HepG2 (cell line): ENCODE data around the gene CCT6A. TPM values are rescaled to one million over a fixed set of nuclear protein-coding genes. Genes with fewer than 3 reads are reported as not detected.
A peak's percentile ranks its signal among the peaks of the same experiment; 100 is the strongest.

Experiments used
- FOXP1 ChIP-seq, 2 experiments: fragments of 450-650 bp in 1 of 2; IDR thresholded peaks; 2 replicates each; pipeline ENCODE4 v1.6.1; 2017 to 2018; ENCODE audit warnings: antibody characterized with exemption in 1 of 2
- HHEX ChIP-seq: IDR thresholded peaks from 2 replicates; pipeline ENCODE4 v1.6.1; 2016; ENCODE audit warnings: control low read depth
- IRX3 ChIP-seq: sonication (generic); formaldehyde crosslinking; IDR thresholded peaks from 2 replicates; pipeline ENCODE4 v1.8.1; 2023; ENCODE audit warnings: mild to moderate bottlenecking, low read depth, missing genetic modification reagents, borderline replicate concordance
- MED13 ChIP-seq: sonication (generic); formaldehyde crosslinking; IDR thresholded peaks from 2 replicates; pipeline ENCODE4 v1.5.0; 2020; ENCODE audit warnings: missing genetic modification reagents
- NR3C1 ChIP-seq: sonication (generic); formaldehyde crosslinking; IDR thresholded peaks from 2 replicates; pipeline ENCODE4 v1.4.0; 2020; ENCODE audit warnings: missing genetic modification reagents
- REPIN1 ChIP-seq: sonication (generic); formaldehyde crosslinking; IDR thresholded peaks from 2 replicates; pipeline ENCODE4 v1.8.0; 2022; ENCODE audit warnings: missing genetic modification reagents, low read depth, mild to moderate bottlenecking, borderline replicate concordance
- SMARCE1 ChIP-seq: fragments of 450-650 bp; IDR thresholded peaks from 2 replicates; pipeline ENCODE4 v1.6.1; 2017; ENCODE audit warnings: borderline replicate concordance
- SP5 ChIP-seq: IDR thresholded peaks from 2 replicates; pipeline ENCODE4 v1.6.1; 2016; ENCODE audit warnings: low read depth, borderline replicate concordance
- ZNF232 ChIP-seq: sonication (generic); formaldehyde crosslinking; IDR thresholded peaks from 2 replicates; pipeline ENCODE4 v1.4.0; 2020; ENCODE audit warnings: missing genetic modification reagents, borderline replicate concordance
- ZNF296 ChIP-seq: sonication (generic); formaldehyde crosslinking; conservative IDR thresholded peaks from 2 replicates; pipeline ENCODE4 v1.5.0; 2020; ENCODE audit warnings: mild to moderate bottlenecking, missing genetic modification reagents
- ZNF326 ChIP-seq: sonication (generic); formaldehyde crosslinking; IDR thresholded peaks from 2 replicates; pipeline ENCODE4 v1.4.0; 2020; ENCODE audit warnings: missing genetic modification reagents, borderline replicate concordance
- ZNF605 ChIP-seq: sonication (generic); formaldehyde crosslinking; IDR thresholded peaks from 2 replicates; pipeline ENCODE4 v1.8.0; 2022; ENCODE audit warnings: mild to moderate bottlenecking, missing genetic modification reagents
- ZNF83 ChIP-seq: sonication (generic); formaldehyde crosslinking; IDR thresholded peaks from 2 replicates; pipeline ENCODE4 v1.4.0; 2020; ENCODE audit warnings: missing genetic modification reagents, mild to moderate bottlenecking, borderline replicate concordance
- polyA plus RNA-seq, 8 experiments: library from polyadenylated mRNA; depleted of rRNA in 3 of 8; stranded (reverse) in 7 of 8; unstranded in 1 of 8; fragments of >200 nt; fragmentation: Illumina TruSeq in 4 of 8; extraction: Trizol in 4 of 8; gene quantifications; 2 replicates each; pipeline versions ENCODE4 v1.2.1 to v1.2.3, GENCODE V29; 2011 to 2016; ENCODE audit warnings: low read depth in 4 of 8, missing spikeins in 1 of 8, mixed read lengths in 1 of 8; ENCODE audit not compliant: insufficient read depth in 1 of 8
- total RNA-seq, 5 experiments: library from RNA; depleted of rRNA; stranded (reverse); fragments of >200 nt; fragmentation: Illumina TruSeq; extraction: Trizol; gene quantifications; 2 replicates each; pipeline ENCODE4 v1.2.3, GENCODE V29; 2016; ENCODE audit warnings: low read depth in 1 of 5
- TF ChIP-seq, protein P1 (sequence below): fragments of 450-650 bp; IDR thresholded peaks from 2 replicates; pipeline ENCODE4 v1.6.1; 2017; ENCODE audit warnings: mild to moderate bottlenecking
- TF ChIP-seq, protein P2 (sequence below): sonication (generic); formaldehyde crosslinking; IDR thresholded peaks from 2 replicates; pipeline ENCODE4 v1.8.0; 2022; ENCODE audit warnings: mild to moderate bottlenecking, missing genetic modification reagents
- TF ChIP-seq, protein P3 (sequence below): IDR thresholded peaks from 2 replicates; pipeline ENCODE4 v1.6.1; 2016; ENCODE audit warnings: missing biosample characterization, missing genetic modification reagents, low read depth
- TF ChIP-seq, protein P4 (sequence below): IDR thresholded peaks from 2 replicates; pipeline ENCODE4 v1.6.1; 2012; ENCODE audit warnings: inconsistent platforms

Gene CCT6A
- total and polyA plus RNA-seq, 2 of the 13 experiments (the other 11 are each of a cell fraction or from before 2014, with no cell fraction given) = 219 to 292 TPM

DNA sequence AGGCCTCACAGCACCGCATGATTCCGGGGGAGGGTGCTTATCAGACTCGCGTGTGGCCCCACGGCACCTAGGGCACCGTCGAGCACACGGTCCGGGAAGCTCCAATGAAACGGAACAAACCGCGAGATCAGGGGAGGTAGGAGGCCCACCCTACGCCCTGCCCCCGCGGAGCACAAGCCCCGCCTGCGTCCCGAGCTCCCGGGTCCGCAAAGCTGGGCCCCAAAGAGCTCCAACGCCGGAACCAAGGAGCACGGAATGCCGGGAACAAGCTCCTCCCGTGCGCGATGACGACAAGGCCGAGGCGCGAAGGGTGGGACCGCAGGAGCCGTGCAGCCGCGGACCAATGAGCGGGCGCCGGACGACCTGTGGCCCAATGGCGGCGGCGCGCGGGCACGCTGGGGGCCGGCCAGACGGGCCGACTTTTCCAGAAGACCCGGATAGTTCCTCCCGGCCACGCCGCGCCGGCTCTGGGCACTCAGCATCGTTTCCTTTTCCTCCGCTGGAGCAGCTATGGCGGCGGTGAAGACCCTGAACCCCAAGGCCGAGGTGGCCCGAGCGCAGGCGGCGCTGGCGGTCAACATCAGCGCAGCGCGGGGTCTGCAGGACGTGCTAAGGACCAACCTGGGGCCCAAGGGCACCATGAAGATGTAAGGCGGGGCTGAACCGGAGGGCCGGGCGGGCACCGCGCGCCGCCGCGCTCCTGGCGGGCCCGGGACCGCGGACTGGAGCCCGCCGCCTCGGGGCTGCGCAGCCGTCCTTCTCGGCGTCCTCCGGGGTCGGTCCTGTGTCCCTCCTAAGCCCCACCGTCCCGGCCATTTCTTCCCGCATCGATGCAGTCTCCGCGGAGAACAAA, at the start of gene CCT6A, which contains the start of gene PSPH (continued):
- TF ChIP-seq, protein P1, sequence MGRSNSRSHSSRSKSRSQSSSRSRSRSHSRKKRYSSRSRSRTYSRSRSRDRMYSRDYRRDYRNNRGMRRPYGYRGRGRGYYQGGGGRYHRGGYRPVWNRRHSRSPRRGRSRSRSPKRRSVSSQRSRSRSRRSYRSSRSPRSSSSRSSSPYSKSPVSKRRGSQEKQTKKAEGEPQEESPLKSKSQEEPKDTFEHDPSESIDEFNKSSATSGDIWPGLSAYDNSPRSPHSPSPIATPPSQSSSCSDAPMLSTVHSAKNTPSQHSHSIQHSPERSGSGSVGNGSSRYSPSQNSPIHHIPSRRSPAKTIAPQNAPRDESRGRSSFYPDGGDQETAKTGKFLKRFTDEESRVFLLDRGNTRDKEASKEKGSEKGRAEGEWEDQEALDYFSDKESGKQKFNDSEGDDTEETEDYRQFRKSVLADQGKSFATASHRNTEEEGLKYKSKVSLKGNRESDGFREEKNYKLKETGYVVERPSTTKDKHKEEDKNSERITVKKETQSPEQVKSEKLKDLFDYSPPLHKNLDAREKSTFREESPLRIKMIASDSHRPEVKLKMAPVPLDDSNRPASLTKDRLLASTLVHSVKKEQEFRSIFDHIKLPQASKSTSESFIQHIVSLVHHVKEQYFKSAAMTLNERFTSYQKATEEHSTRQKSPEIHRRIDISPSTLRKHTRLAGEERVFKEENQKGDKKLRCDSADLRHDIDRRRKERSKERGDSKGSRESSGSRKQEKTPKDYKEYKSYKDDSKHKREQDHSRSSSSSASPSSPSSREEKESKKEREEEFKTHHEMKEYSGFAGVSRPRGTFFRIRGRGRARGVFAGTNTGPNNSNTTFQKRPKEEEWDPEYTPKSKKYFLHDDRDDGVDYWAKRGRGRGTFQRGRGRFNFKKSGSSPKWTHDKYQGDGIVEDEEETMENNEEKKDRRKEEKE = no peak
- peak; percentile 89 for TF ChIP-seq REPIN1
- TF ChIP-seq ZNF232 (CRISPR knock-in tag) = no peak
- no peak for TF ChIP-seq HHEX
- no peak for TF ChIP-seq ZNF605 (CRISPR knock-in tag)
- TF ChIP-seq, protein P2, sequence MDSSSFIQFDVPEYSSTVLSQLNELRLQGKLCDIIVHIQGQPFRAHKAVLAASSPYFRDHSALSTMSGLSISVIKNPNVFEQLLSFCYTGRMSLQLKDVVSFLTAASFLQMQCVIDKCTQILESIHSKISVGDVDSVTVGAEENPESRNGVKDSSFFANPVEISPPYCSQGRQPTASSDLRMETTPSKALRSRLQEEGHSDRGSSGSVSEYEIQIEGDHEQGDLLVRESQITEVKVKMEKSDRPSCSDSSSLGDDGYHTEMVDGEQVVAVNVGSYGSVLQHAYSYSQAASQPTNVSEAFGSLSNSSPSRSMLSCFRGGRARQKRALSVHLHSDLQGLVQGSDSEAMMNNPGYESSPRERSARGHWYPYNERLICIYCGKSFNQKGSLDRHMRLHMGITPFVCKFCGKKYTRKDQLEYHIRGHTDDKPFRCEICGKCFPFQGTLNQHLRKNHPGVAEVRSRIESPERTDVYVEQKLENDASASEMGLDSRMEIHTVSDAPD (CRISPR knock-in tag) = 0 out of 2 replicates have a peak, but pooled peaks have one; percentile 6
- peak; percentile 81 for TF ChIP-seq MED13
- TF ChIP-seq NR3C1 (CRISPR knock-in tag) = no peak
- TF ChIP-seq, protein P3, sequence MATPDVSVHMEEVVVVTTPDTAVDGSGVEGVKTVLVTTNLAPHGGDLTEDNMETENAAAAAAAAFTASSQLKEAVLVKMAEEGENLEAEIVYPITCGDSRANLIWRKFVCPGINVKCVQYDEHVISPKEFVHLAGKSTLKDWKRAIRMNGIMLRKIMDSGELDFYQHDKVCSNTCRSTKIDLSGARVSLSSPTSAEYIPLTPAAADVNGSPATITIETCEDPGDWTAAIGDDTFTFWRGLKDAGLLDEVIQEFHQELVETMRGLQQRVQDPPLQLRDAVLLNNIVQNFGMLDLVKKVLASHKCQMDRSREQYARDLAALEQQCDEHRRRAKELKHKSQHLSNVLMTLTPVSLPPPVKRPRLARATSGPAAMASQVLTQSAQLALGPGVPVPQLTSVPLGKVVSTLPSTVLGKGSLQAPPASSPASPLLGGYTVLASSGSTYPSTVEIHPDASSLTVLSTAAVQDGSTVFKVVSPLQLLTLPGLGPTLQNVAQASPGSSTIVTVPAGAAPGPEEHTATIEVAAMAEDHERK (CRISPR knock-in tag) = peak; percentile 97
- TF ChIP-seq, protein P4, sequence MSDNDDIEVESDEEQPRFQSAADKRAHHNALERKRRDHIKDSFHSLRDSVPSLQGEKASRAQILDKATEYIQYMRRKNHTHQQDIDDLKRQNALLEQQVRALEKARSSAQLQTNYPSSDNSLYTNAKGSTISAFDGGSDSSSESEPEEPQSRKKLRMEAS = peak; percentile 94
- TF ChIP-seq IRX3 (CRISPR knock-in tag) = no peak
- no peak for TF ChIP-seq SMARCE1
- peak; percentile 62; the same call in 1 of the 2 replicates for TF ChIP-seq SP5 (CRISPR knock-in tag)
- TF ChIP-seq ZNF326 (CRISPR knock-in tag) = no peak
- TF ChIP-seq ZNF296 (CRISPR knock-in tag) = no peak
- TF ChIP-seq FOXP1 (IDR thresholded peaks at IDR 0.05) = no peak
- no peak for TF ChIP-seq FOXP1 (CRISPR knock-in tag; IDR thresholded peaks at IDR 0.05)
- no peak for TF ChIP-seq ZNF83 (CRISPR knock-in tag)
